H7 (cell line): ENCODE results near the gene CFD. TPM values are rescaled to one million over a fixed set of nuclear protein-coding genes. Genes with fewer than 3 reads are reported as not detected.
"Not testable (repeated sequence)": the region's sequence is repeated elsewhere in the genome, so short reads cannot be mapped to it uniquely, and the experiment has no call there.

Source experiments
- DNase-seq: peaks from one replicate; pipeline ENCODE4 v3.0.0; 2012
- H3K27me3 ChIP-seq: 2 replicates; pipeline ENCODE4 v1.6.0; 2011; ENCODE audit warnings: mild to moderate bottlenecking, low read length; ENCODE audit not compliant: control insufficient read depth, insufficient read depth
- H3K36me3 ChIP-seq: replicated peaks from 2 replicates; pipeline ENCODE4 v1.5.1; 2011; ENCODE audit warnings: low read length; ENCODE audit not compliant: control insufficient read depth, insufficient read depth
- H3K4me3 ChIP-seq: 2 replicates; pipeline ENCODE4 v1.5.1; 2011; ENCODE audit warnings: low read depth, mild to moderate bottlenecking, control low read depth, low read length, moderate library complexity; ENCODE audit not compliant: insufficient read depth
- total RNA-seq: library from RNA; depleted of rRNA; stranded (reverse); fragments of >200 nt; shearing (Covaris generic); gene quantifications from 2 replicates; pipeline ENCODE4 v1.2.3, GENCODE V29; 2014

CFD gene
- total RNA-seq, 1 experiment from 2014 or later: 1.4 TPM

- H3K36me3 ChIP-seq: no peaks in the 10 kb centered on the region; the same call in 1 of the 2 replicates
- H3K27me3 ChIP-seq: no peaks in the 10 kb centered on the region
- H3K4me3 ChIP-seq: no peak overlapping the region
- DNase-seq: no peak
Measured at GRCh38 chr19:869245-870177, 10.0 kb downstream of the CFD start.

DNA sequence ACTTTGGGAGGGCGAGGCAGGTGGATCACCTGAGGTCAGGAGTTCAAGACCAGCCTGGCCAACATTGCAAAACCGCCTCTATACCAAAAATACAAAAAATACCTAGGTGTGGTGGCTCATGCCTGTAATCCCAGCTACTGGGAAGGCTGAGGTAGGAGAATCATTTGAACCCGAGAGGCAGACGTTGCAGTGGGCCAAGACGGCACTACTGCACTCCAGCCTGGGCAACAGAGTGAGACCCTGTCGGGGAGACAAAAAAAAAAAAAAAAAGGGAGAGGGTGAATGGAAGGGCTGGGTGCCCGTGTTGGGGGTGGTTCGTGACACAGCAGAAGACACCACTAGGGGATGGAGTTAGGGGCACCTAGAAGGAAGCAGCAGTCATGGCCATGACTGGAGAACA lies 10.8 kb downstream of the CFD start:
- no peaks in the 10 kb centered on the region for H3K27me3 ChIP-seq
- DNase-seq: no peak
- H3K36me3 ChIP-seq: no peaks in the 10 kb centered on the region; the same call in 1 of the 2 replicates
- no peak overlapping the region for H3K4me3 ChIP-seq

GRCh38 chr19:870963-871401 lies 11.5 kb downstream of the CFD start:
- Histone ChIP-seq H3K36me3 (no peaks in the 10 kb centered on the region; the same call in 1 of the 2 replicates), H3K27me3 (no peaks in the 10 kb centered on the region)
- DNase-seq: peak; percentile 71

DNA sequence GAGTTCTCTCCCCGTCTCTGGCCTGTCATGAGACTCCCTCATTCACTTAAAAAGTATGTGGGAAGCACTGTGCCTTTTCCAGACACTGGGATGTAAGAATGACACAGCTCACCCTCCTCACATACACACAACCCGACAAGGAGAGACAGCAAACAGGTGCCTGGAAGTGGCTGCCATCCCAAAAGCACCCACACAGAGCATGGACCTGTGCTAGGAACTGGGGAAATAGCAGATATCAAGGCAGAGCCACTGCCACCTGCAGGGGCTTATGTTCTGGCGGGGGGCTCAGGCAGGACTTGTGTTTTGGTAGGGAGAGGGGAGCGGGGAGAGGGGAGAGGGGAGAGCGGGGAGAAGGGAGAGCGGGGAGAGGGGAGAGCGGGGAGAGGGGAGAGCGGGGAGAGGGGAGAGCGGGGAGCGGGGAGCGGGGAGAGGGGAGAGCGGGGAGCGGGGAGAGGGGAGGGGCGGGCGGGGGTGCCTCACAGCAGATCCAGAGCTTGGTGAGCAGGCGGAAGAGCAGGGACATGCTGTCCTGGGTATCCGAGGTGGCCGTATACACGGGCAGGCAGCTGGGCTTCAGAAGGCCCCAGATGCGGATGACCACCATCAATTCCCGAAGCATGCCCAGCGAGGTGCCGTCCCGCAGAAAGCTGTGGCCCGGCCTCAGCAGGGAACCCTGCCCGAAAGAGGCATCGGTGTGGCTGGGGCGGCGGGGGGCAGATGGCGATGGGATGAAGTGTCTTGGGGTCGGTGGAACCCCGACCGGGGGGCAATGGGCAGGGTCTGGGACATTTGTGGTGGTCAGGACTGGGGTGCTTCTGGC lies 12.2 kb downstream of the CFD start:
- peak; percentile 87 for DNase-seq
- Histone ChIP-seq H3K36me3 (no peaks in the 10 kb centered on the region; the same call in 1 of the 2 replicates), H3K27me3 (no peaks in the 10 kb centered on the region), H3K4me3 (peak overlapping the region; percentile 20)

More at GRCh38 chr19:870963-871401, 11.5 kb downstream of the CFD start:
- no peak overlapping the region for H3K4me3 ChIP-seq

- Histone ChIP-seq H3K27me3 (no peaks in the 10 kb centered on the region), H3K36me3 (no peaks in the 10 kb centered on the region; the same call in 1 of the 2 replicates), H3K4me3 (peak overlapping the region; percentile 20)
- peak; percentile 91 for DNase-seq
Measured at GRCh38 chr19:872266-872951, 12.9 kb downstream of the CFD start.

GRCh38 chr19:873084-873483 lies 13.6 kb downstream of the CFD start:
- Histone ChIP-seq H3K36me3 (no peaks in the 10 kb centered on the region; the same call in 1 of the 2 replicates), H3K4me3 (no peak overlapping the region), H3K27me3 (no peaks in the 10 kb centered on the region)
- peak; percentile 88 for DNase-seq

DNA sequence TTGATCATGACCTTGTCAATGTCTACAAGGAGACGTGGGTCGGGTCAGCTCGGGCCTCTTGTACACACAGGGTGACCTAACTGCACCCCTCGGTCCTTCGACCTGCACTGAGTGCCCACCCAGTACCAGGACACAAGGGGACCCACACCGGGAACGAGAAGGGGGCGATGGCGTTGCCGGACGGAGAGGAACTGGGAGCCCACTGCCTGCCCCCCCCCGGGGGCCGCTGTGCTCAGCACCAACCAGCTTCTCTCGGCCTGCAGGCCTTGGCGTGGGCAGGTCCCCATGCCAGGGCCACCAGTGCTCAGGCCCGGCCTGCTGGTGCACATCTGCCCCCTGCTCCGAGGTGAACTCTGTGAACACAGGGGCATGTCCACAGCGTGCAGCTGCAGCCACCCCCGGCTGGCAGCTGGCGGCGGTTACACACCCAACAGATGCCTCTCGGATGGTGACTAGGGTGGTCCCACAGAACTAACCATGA lies 14.1 kb downstream of the CFD start:
- DNase-seq: no peak
- Histone ChIP-seq H3K27me3 (no peaks in the 10 kb centered on the region), H3K4me3 (no peak overlapping the region), H3K36me3 (no peaks in the 10 kb centered on the region; the same call in 1 of the 2 replicates)

DNA sequence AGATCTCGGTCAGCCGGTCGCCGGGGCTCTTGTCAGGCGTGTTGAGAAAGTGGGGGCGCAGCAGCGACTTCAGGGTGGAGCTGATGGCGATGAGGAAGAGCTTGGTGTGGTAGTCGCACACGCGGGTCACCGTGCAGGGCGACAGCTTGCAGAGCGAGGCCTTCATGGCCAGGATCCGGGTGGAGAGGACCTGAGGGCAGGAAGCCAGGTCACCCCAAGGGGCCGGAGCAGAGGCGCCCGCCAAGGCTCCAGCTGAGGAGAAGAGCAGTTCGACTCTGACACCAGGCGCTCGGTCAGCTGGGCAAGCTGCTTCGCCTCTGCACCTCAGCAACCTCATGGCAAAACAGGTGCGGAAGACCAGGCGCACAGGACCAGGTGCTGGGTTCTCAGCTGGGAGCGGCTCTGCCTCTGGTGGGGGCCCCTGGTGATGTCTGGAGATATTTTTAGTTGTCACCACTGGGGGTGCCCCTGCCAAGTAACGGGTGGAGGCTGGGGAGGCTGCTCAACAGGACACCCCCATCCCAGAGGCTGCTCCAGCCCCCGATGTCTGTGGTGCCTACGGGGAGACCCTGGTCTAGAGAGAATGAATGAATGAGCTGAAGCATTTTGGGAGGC lies 15.9 kb downstream of the CFD start:
- no peaks in the 10 kb centered on the region for H3K27me3 ChIP-seq
- no peak overlapping the region for H3K4me3 ChIP-seq
- H3K36me3 ChIP-seq: no peaks in the 10 kb centered on the region; the same call in 1 of the 2 replicates
- no peak for DNase-seq

GRCh38 chr19:876089-876488 lies 16.6 kb downstream of the CFD start:
- Histone ChIP-seq H3K4me3 (no peak overlapping the region), H3K36me3 (peaks cover 3% of the 10 kb centered on the region), H3K27me3 (no peaks in the 10 kb centered on the region)
- DNase-seq: no peak

- Histone ChIP-seq H3K27me3 (no peaks in the 10 kb centered on the region), H3K36me3 (peaks cover 5% of the 10 kb centered on the region), H3K4me3 (no peak overlapping the region)
- DNase-seq: no peak
Measured at GRCh38 chr19:876780-877314, 17.4 kb downstream of the CFD start.

DNA sequence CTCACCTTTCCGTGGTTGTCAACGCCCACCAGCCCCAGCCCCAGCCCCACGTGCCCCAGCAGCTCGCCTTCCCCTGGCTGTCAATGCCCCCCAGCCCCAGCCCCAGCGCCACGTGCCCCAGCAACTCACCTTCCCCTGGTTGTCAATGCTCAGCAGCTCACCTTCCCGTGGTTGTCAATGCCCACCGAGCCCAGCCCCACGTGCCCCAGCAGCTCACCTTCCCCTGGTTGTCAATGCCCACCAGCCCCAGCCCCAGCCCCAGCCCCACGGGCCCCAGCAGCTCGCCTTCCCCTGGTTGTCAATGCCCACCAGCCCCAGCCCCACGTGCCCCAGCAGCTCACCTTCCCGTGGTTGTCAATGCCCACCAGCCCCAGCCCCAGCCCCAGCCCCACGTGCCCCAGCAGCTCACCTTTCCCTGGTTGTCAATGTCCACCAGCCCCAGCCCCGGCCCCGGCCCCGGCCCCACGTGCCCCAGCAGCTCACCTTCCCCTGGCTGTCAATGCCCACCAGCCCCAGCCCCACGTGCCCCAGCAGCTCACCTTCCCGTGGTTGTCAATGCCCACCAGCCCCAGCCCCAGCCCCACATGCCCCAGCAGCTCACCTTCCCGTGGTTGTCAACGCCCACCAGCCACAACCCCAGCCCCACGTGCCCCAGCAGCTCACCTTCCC lies 18.7 kb downstream of the CFD start:
- H3K36me3 ChIP-seq, H3K4me3 ChIP-seq, H3K27me3 ChIP-seq, DNase-seq: not testable (repeated sequence)

- not testable (repeated sequence) for H3K27me3 ChIP-seq, DNase-seq, H3K4me3 ChIP-seq, H3K36me3 ChIP-seq
Measured at GRCh38 chr19:878751-879561, 19.5 kb downstream of the CFD start.
